Hepatocyte (in vitro differentiated cells): ENCODE data around the gene MON1A.

ENCODE experiments used
- EZH2 ChIP-seq: fragments of 200-600 bp; sonication (generic); IDR thresholded peaks from 2 replicates; pipeline ENCODE4 v1.6.1; 2016; ENCODE audit warnings: antibody characterized with exemption, mild to moderate bottlenecking, borderline replicate concordance
- EZH2phosphoT487 ChIP-seq: fragments of 200-600 bp; sonication (generic); IDR thresholded peaks from one replicate; pipeline ENCODE4 v1.6.1; 2018; ENCODE audit warnings: antibody characterized with exemption, mild to moderate bottlenecking, low read depth, moderate library complexity; ENCODE audit not compliant: unreplicated experiment, severe bottlenecking
- TF ChIP-seq, protein P1 (sequence below): fragments of 200-600 bp; sonication (generic); IDR thresholded peaks from 2 replicates; pipeline ENCODE4 v1.5.1; 2016; ENCODE audit warnings: antibody characterized with exemption, mild to moderate bottlenecking; ENCODE audit not compliant: poor library complexity

DNA sequence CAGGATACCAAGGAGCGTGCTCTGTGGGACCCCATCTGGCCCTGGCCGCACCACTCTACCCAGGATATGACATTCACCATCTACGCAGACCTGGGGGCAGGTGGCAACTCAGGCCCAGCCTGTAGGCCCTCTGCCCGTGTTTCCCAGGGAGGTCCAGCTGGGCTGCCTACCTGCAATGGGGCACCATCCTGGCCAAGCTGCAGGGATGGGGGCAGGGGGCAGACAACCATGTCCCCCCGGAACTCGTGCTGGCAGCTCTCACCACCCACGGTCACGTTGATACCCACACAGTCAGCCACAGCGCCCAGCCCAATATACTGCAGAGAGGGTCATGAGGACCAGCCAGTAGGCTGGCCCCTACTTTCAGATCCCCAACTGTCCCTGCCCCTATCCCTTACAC, 33.8 kb downstream of the MON1A start:
- TF ChIP-seq, protein P1, sequence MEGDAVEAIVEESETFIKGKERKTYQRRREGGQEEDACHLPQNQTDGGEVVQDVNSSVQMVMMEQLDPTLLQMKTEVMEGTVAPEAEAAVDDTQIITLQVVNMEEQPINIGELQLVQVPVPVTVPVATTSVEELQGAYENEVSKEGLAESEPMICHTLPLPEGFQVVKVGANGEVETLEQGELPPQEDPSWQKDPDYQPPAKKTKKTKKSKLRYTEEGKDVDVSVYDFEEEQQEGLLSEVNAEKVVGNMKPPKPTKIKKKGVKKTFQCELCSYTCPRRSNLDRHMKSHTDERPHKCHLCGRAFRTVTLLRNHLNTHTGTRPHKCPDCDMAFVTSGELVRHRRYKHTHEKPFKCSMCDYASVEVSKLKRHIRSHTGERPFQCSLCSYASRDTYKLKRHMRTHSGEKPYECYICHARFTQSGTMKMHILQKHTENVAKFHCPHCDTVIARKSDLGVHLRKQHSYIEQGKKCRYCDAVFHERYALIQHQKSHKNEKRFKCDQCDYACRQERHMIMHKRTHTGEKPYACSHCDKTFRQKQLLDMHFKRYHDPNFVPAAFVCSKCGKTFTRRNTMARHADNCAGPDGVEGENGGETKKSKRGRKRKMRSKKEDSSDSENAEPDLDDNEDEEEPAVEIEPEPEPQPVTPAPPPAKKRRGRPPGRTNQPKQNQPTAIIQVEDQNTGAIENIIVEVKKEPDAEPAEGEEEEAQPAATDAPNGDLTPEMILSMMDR, result no peak
- TF ChIP-seq EZH2 (no peak), EZH2phosphoT487 (no peak)
